Lower lobe of right lung (tissue), 2 donors: ENCODE results near the gene ANKLE2. TPM values are rescaled to one million over a fixed set of nuclear protein-coding genes. Genes with fewer than 3 reads are reported as not detected.

ENCODE experiments used
- ATAC-seq, 2 donors: fragments of 200-7000 bp; cut with Tn5 transposase; one replicate each; pipeline ENCODE4 v1.9.1; 2020 to 2022; ENCODE audit warnings: mild to moderate bottlenecking in 2 of 2, moderate library complexity in 2 of 2
- DNase-seq: peaks from one replicate; pipeline ENCODE4 v3.0.0-alpha.2; 2020
- H3K27ac ChIP-seq: fragments of 200-600 bp; one replicate; pipeline ENCODE4 v1.8.0; 2022
- H3K27me3 ChIP-seq: fragments of 200-600 bp; one replicate; pipeline ENCODE4 v1.8.0; 2022; ENCODE audit warnings: low read depth
- H3K36me3 ChIP-seq: fragments of 200-600 bp; one replicate; pipeline ENCODE4 v1.8.0; 2022; ENCODE audit warnings: mild to moderate bottlenecking
- H3K4me1 ChIP-seq: fragments of 200-600 bp; one replicate; pipeline ENCODE4 v1.8.0; 2022
- H3K4me3 ChIP-seq: fragments of 200-600 bp; one replicate; pipeline ENCODE4 v1.8.0; 2022; ENCODE audit warnings: mild to moderate bottlenecking
- H3K9me3 ChIP-seq: fragments of 200-600 bp; one replicate; pipeline ENCODE4 v1.8.0; 2022
- intact Hi-C: fragments of 100-400 bp; cut with DNase I; formaldehyde crosslinking; loops from one replicate; pipeline ENCODE4 v1.11.0; 2022
- total RNA-seq: library from RNA; stranded (reverse); fragmentation: NEBNext Ultra II Directional; extraction: Animal tissue kit (Norgen Biotek cat#: 25700); gene quantifications from one replicate; pipeline ENCODE4 v1.2.1, GENCODE V29; 2021
- TF ChIP-seq, protein P1 (sequence below): fragments of 200-600 bp; IDR thresholded peaks from one replicate; pipeline ENCODE4 v1.8.0; 2022; ENCODE audit warnings: antibody characterized with exemption, mild to moderate bottlenecking
- donor health status: DM: no; HTN: yes; CAD: no; lungs with severe emphysema.

ANKLE2 gene
- total RNA-seq, 1 donor from 2014 or later = 49.6 TPM

DNA sequence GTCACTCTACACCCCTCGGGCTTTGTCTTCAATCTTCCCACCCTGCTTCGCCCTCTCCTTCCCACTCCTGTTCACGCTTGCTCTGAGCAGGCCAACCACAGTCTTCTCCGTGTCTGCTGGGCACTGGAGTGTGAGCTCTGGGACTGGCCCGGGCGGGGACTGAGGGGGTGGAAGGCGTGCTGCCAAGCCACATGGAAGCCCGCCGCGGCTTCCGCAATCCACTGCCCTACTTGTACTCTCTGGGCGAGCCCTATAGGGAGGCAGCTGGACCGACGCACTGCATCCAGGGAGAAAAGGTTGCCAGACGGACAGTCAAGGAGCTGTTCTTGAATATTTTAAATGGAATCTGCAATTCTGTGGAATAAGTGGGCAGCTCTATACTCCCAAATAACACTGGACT is 42.3 kb upstream of the ANKLE2 start:
- no peaks in the 10 kb centered on the region for H3K4me1 ChIP-seq
- TF ChIP-seq, protein P1, sequence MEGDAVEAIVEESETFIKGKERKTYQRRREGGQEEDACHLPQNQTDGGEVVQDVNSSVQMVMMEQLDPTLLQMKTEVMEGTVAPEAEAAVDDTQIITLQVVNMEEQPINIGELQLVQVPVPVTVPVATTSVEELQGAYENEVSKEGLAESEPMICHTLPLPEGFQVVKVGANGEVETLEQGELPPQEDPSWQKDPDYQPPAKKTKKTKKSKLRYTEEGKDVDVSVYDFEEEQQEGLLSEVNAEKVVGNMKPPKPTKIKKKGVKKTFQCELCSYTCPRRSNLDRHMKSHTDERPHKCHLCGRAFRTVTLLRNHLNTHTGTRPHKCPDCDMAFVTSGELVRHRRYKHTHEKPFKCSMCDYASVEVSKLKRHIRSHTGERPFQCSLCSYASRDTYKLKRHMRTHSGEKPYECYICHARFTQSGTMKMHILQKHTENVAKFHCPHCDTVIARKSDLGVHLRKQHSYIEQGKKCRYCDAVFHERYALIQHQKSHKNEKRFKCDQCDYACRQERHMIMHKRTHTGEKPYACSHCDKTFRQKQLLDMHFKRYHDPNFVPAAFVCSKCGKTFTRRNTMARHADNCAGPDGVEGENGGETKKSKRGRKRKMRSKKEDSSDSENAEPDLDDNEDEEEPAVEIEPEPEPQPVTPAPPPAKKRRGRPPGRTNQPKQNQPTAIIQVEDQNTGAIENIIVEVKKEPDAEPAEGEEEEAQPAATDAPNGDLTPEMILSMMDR = no peak
- H3K36me3 ChIP-seq = peaks cover 94% of the 10 kb centered on the region
- DNase-seq (no peak), ATAC-seq (no peak)
- intact Hi-C loops = no loop called here
- no peaks in the 10 kb centered on the region for H3K27me3 ChIP-seq
- no peak overlapping the region for H3K4me3 ChIP-seq
- no peak overlapping the region for H3K27ac ChIP-seq
- no peaks in the 10 kb centered on the region for H3K9me3 ChIP-seq

DNA sequence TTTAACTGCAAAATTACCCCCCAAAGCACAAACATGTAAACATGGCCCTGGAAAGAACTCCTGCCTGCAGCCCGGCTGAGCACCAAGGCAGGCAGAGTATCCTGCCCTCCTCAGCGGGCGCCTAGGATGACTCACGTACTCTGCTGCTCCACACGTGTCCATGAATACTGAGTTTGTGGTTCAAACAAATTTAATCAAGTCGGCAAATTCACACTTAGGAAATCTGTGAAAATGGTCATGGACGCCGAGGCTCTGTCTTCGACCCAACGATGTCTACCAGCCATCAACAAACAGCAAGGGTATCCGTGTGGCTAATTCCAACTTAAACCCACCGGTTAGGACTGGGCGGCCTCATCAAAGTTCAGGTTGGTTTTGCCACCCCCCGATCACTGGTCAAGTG is 41.5 kb upstream of the ANKLE2 start:
- Histone ChIP-seq H3K9me3 (no peaks in the 10 kb centered on the region), H3K27ac (no peak overlapping the region), H3K36me3 (peaks cover 94% of the 10 kb centered on the region), H3K4me3 (no peak overlapping the region), H3K4me1 (no peaks in the 10 kb centered on the region), H3K27me3 (no peaks in the 10 kb centered on the region)
- intact Hi-C loops = no loop called here
- ATAC-seq (no peak), DNase-seq (no peak)
- TF ChIP-seq, protein P1 = no peak

DNA sequence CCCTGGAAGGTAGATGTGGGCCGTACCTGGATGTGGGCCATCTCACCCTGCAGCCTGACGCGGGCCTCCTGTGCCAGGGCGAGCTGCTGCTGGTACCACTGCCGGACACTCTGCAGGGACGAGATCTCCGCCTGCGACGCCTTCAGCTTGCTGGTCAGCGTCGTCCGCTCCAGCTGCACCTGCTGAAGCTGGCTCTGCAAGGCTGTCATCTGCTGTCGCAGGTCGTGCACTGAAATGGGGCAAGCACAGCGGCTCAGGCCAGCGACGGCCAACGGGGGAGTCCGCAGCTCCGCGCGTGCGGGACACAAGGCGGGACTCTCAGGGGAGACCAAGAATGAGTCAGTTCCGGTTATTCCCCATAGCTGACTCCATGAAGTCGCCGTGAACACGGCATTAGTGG is 40.1 kb upstream of the ANKLE2 start:
- Histone ChIP-seq H3K36me3 (peaks cover 96% of the 10 kb centered on the region), H3K27ac (no peak overlapping the region), H3K27me3 (no peaks in the 10 kb centered on the region), H3K4me3 (no peak overlapping the region), H3K4me1 (no peaks in the 10 kb centered on the region), H3K9me3 (no peaks in the 10 kb centered on the region)
- TF ChIP-seq, protein P1 = no peak
- DNase-seq = no peak
- intact Hi-C loops = no loop called here
- no peak for ATAC-seq

DNA sequence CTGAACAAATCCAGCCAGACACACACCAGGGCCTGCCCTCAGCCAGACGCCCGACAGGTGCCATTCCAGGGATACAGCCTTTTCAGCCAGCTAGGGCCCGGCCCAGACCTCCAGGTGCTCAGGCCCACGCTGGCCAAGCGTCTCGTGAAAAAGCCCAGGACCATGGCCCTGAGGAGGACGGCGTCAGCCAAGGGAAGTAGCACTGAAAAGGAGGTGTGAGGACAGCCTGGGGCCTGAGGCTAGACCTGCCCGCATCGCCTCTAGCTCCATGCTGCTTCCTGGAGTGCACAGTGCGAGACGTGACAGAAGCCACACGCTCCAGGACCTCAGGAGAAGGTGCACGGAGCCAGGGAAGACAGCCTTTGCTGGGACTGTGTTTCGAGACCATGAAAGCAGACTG is 37.2 kb upstream of the ANKLE2 start:
- peak in 1 of 2 donors; percentile 22 for ATAC-seq
- peaks cover 100% of the 10 kb centered on the region for H3K36me3 ChIP-seq

DNA sequence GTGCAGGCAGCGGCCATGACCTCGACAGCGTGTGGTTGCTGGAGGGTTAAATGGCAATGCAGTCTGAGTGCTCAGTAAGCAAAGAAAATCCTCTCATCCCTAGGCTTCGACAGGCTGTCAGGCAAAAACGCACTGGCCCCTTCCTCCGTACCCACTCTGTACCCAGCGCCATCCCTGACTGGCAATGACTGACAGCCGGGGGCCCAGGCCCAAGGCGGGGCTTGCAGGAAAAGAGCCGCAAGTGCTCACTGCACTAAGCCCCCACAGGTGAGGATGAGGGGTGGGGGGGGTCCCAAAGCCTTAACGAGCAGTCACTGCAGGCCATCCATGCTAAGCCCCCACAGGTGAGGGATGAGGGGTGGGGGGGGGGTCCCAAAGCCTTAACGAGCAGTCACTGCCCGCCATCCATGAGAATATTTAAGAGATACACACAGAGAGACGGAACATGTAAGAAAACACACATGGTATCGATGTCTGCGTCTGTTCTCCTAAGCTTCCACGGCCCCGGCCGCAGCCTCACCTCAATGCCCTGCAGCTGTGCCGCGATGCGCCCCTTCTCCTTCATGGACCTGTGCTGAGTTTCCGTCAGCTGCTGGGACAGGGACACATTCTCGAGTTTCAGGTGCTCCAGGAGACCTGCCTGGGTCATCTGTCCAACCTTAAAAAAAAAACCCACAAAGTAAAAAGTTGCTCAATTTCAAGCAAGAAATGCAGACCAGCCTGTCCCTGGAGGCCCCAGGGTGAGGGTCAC is 36.4 kb upstream of the ANKLE2 start:
- H3K27ac ChIP-seq = no peak overlapping the region
- no peak overlapping the region for H3K4me3 ChIP-seq
- intact Hi-C loops = no loop called here
- H3K27me3 ChIP-seq = no peaks in the 10 kb centered on the region
- TF ChIP-seq, protein P1 = no peak
- H3K4me1 ChIP-seq = no peaks in the 10 kb centered on the region
- ATAC-seq (no peak), DNase-seq (no peak)
- H3K36me3 ChIP-seq = peaks cover 95% of the 10 kb centered on the region
- no peaks in the 10 kb centered on the region for H3K9me3 ChIP-seq

More for the DNA sequence above, 37.2 kb upstream of the ANKLE2 start:
- Histone ChIP-seq H3K9me3 (no peaks in the 10 kb centered on the region), H3K4me3 (no peak overlapping the region), H3K4me1 (no peaks in the 10 kb centered on the region), H3K27ac (no peak overlapping the region), H3K27me3 (no peaks in the 10 kb centered on the region)
- intact Hi-C loops = no loop called here
- TF ChIP-seq, protein P1 = no peak
- DNase-seq = no peak
